T-helper 1 cell treated with Interleukin-12 subunit alpha and Interleukin-12 subunit beta and Interleukin-4 antibody, amounts not matched to agents 30 μg/mL and 1 μg/mL, for 36 hours (primary cell): ENCODE measurements around the gene ESYT3.

Experiments
- H3K27ac Mint-ChIP-seq: one replicate; pipeline ENCODE4 v1.8.0; 2021; ENCODE audit warnings: mild to moderate bottlenecking, mixed read lengths
- H3K27me3 Mint-ChIP-seq: one replicate; pipeline ENCODE4 v1.8.0; 2021; ENCODE audit warnings: low read depth, mixed read lengths
- H3K36me3 Mint-ChIP-seq: one replicate; pipeline ENCODE4 v1.8.0; 2021; ENCODE audit warnings: low read depth, mixed read lengths
- H3K4me1 Mint-ChIP-seq: one replicate; pipeline ENCODE4 v1.8.0; 2021; ENCODE audit warnings: low read depth, mixed read lengths
- H3K4me3 Mint-ChIP-seq: one replicate; pipeline ENCODE4 v1.8.0; 2021; ENCODE audit warnings: mild to moderate bottlenecking, moderate library complexity, mixed read lengths
- H3K9me3 Mint-ChIP-seq: one replicate; pipeline ENCODE4 v1.8.0; 2021; ENCODE audit warnings: mixed read lengths

Gene ESYT3

GRCh38 chr3:138434276-138434874, at the start of gene ESYT3:
Gene ESYT3, plus strand, starts transcription at chr3:138434616. Its CDS starts 183 bp downstream, at chr3:138434799.
- no peak within 1 kb of the TSS for H3K27ac Mint-ChIP-seq
- H3K4me1 Mint-ChIP-seq: peaks cover 9% of the 10 kb centered on the region
- H3K36me3 Mint-ChIP-seq: no peaks in the 10 kb centered on the region
- no peaks in the 10 kb centered on the region for H3K9me3 Mint-ChIP-seq
- peaks cover 67% of the 10 kb centered on the region for H3K27me3 Mint-ChIP-seq
- H3K4me3 Mint-ChIP-seq: peak within 1 kb of the TSS; percentile 75

GRCh38 chr3:138384976-138385375, 49.4 kb upstream of the ESYT3 start:
- H3K9me3 Mint-ChIP-seq: no peaks in the 10 kb centered on the region

GRCh38 chr3:138389144-138389601, 45.2 kb upstream of the ESYT3 start:
- no peaks in the 10 kb centered on the region for H3K9me3 Mint-ChIP-seq
- peaks cover 4% of the 10 kb centered on the region for H3K27me3 Mint-ChIP-seq
- H3K4me3 Mint-ChIP-seq: no peak overlapping the region
- H3K36me3 Mint-ChIP-seq: no peaks in the 10 kb centered on the region
- H3K4me1 Mint-ChIP-seq: no peaks in the 10 kb centered on the region
- H3K27ac Mint-ChIP-seq: no peak overlapping the region

More at GRCh38 chr3:138384976-138385375, 49.4 kb upstream of the ESYT3 start:
- H3K36me3 Mint-ChIP-seq: no peaks in the 10 kb centered on the region
- no peak overlapping the region for H3K27ac Mint-ChIP-seq
- no peak overlapping the region for H3K4me3 Mint-ChIP-seq
- no peaks in the 10 kb centered on the region for H3K4me1 Mint-ChIP-seq
- no peaks in the 10 kb centered on the region for H3K27me3 Mint-ChIP-seq

GRCh38 chr3:138389841-138390581, 44.4 kb upstream of the ESYT3 start:
- peaks cover 4% of the 10 kb centered on the region for H3K27me3 Mint-ChIP-seq
- H3K36me3 Mint-ChIP-seq: no peaks in the 10 kb centered on the region
- no peak overlapping the region for H3K27ac Mint-ChIP-seq
- no peaks in the 10 kb centered on the region for H3K9me3 Mint-ChIP-seq
- no peak overlapping the region for H3K4me3 Mint-ChIP-seq
- no peaks in the 10 kb centered on the region for H3K4me1 Mint-ChIP-seq

GRCh38 chr3:138390582-138390932, 43.9 kb upstream of the ESYT3 start:
- no peaks in the 10 kb centered on the region for H3K36me3 Mint-ChIP-seq
- no peaks in the 10 kb centered on the region for H3K9me3 Mint-ChIP-seq
- no peak overlapping the region for H3K27ac Mint-ChIP-seq
- peaks cover 4% of the 10 kb centered on the region for H3K27me3 Mint-ChIP-seq
- no peaks in the 10 kb centered on the region for H3K4me1 Mint-ChIP-seq
- H3K4me3 Mint-ChIP-seq: no peak overlapping the region

GRCh38 chr3:138394156-138394555, 40.3 kb upstream of the ESYT3 start:
- no peaks in the 10 kb centered on the region for H3K36me3 Mint-ChIP-seq
- H3K27ac Mint-ChIP-seq: no peak overlapping the region
- no peaks in the 10 kb centered on the region for H3K4me1 Mint-ChIP-seq
- H3K4me3 Mint-ChIP-seq: no peak overlapping the region
- peaks cover 4% of the 10 kb centered on the region for H3K27me3 Mint-ChIP-seq
- no peaks in the 10 kb centered on the region for H3K9me3 Mint-ChIP-seq

GRCh38 chr3:138394686-138395085, 39.7 kb upstream of the ESYT3 start:
- no peaks in the 10 kb centered on the region for H3K4me1 Mint-ChIP-seq
- H3K36me3 Mint-ChIP-seq: no peaks in the 10 kb centered on the region
- peaks cover 4% of the 10 kb centered on the region for H3K27me3 Mint-ChIP-seq
- H3K9me3 Mint-ChIP-seq: no peaks in the 10 kb centered on the region
- H3K27ac Mint-ChIP-seq: no peak overlapping the region
- H3K4me3 Mint-ChIP-seq: no peak overlapping the region

GRCh38 chr3:138395865-138396751, 38.3 kb upstream of the ESYT3 start:
- no peak overlapping the region for H3K27ac Mint-ChIP-seq
- H3K4me3 Mint-ChIP-seq: no peak overlapping the region
- H3K4me1 Mint-ChIP-seq: no peaks in the 10 kb centered on the region
- H3K9me3 Mint-ChIP-seq: no peaks in the 10 kb centered on the region
- no peaks in the 10 kb centered on the region for H3K36me3 Mint-ChIP-seq
- peaks cover 4% of the 10 kb centered on the region for H3K27me3 Mint-ChIP-seq

- Mint-ChIP-seq H3K9me3 (no peaks in the 10 kb centered on the region), H3K27ac (no peak overlapping the region), H3K4me3 (no peak overlapping the region), H3K4me1 (no peaks in the 10 kb centered on the region), H3K36me3 (no peaks in the 10 kb centered on the region), H3K27me3 (peaks cover 4% of the 10 kb centered on the region)
Observed at GRCh38 chr3:138396752-138397410, 37.5 kb upstream of the ESYT3 start.

- Mint-ChIP-seq H3K27me3 (no peaks in the 10 kb centered on the region), H3K27ac (no peak overlapping the region), H3K4me1 (no peaks in the 10 kb centered on the region)
Observed at GRCh38 chr3:138397983-138398382, 36.4 kb upstream of the ESYT3 start.

GRCh38 chr3:138398791-138399575, 35.4 kb upstream of the ESYT3 start:
- H3K27ac Mint-ChIP-seq: no peak overlapping the region
- no peak overlapping the region for H3K4me3 Mint-ChIP-seq
- no peaks in the 10 kb centered on the region for H3K4me1 Mint-ChIP-seq
- no peaks in the 10 kb centered on the region for H3K36me3 Mint-ChIP-seq
- peaks cover under 1% of the 10 kb centered on the region for H3K27me3 Mint-ChIP-seq
- H3K9me3 Mint-ChIP-seq: no peaks in the 10 kb centered on the region

More at GRCh38 chr3:138397983-138398382, 36.4 kb upstream of the ESYT3 start:
- no peak overlapping the region for H3K4me3 Mint-ChIP-seq
- no peaks in the 10 kb centered on the region for H3K36me3 Mint-ChIP-seq
- H3K9me3 Mint-ChIP-seq: no peaks in the 10 kb centered on the region

GRCh38 chr3:138399766-138400165, 34.6 kb upstream of the ESYT3 start:
- no peaks in the 10 kb centered on the region for H3K9me3 Mint-ChIP-seq
- no peak overlapping the region for H3K4me3 Mint-ChIP-seq
- H3K27ac Mint-ChIP-seq: no peak overlapping the region
- H3K4me1 Mint-ChIP-seq: no peaks in the 10 kb centered on the region
- H3K27me3 Mint-ChIP-seq: peaks cover 3% of the 10 kb centered on the region
- H3K36me3 Mint-ChIP-seq: no peaks in the 10 kb centered on the region

GRCh38 chr3:138400651-138401070, 33.8 kb upstream of the ESYT3 start:
- Mint-ChIP-seq H3K4me3 (no peak overlapping the region), H3K4me1 (no peaks in the 10 kb centered on the region), H3K27me3 (peaks cover 3% of the 10 kb centered on the region), H3K27ac (no peak overlapping the region), H3K36me3 (no peaks in the 10 kb centered on the region), H3K9me3 (no peaks in the 10 kb centered on the region)
